HL-60 (cell line): ENCODE data around the gene KRT9.

Experiments used
- CTCF ChIP-seq: IDR thresholded peaks from one replicate; pipeline ENCODE4 v1.5.1; 2011; ENCODE audit warnings: low read length, control low read depth, inconsistent platforms; ENCODE audit not compliant: insufficient read depth
- POLR2AphosphoS5 ChIP-seq: IDR thresholded peaks from 2 replicates; pipeline ENCODE4 v1.6.1; 2012; ENCODE audit warnings: low read depth
- REST ChIP-seq: IDR thresholded peaks from 2 replicates; pipeline ENCODE4 v1.6.1; 2012; ENCODE audit warnings: low read depth; ENCODE audit not compliant: insufficient replicate concordance

DNA sequence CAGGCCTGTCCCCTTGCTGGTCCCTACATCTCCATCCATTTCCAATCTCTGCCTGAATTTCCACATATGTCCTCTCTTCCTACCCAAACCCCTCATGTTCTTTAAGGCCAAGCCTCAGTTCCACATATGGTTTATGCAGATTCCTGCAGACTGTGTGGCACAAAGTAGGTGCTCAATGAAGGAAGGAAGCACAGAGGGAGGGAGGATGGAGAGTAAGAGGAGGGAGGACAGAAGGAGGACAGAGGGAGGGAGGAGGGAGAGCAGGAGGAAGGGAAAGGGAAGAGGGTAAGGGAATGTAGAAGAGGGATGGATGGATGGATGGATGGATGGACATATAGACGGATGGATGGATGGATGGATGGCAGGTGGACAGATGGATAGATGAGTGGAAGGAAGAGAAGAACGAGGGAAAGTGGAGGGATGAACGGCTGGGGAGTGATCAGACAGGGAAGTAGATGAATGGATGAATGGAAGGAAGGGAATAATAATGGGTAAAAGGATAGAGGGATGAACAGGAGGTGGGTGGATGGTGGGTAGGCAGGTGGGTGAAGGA is 22.6 kb upstream of the KRT9 start:
- no peak for TF ChIP-seq CTCF
- TF ChIP-seq POLR2AphosphoS5 = no peak
- TF ChIP-seq REST = no peak
